T-cell (primary cell): ENCODE data around the gene PDPN. TPM values are rescaled to one million over a fixed set of nuclear protein-coding genes. Genes with fewer than 3 reads are reported as not detected.

Experiments
- ATAC-seq, 4 experiments: fragments of 200-7000 bp in 3 of 4; fragments of 150-1000 bp in 1 of 4; cut with Tn5 transposase; replicated peaks in 1 of 4; 1 replicate in 3 of 4; 2 replicates in 1 of 4; pipeline ENCODE4 v1.10.0; 2021; ENCODE audit warnings: moderate library complexity in 3 of 4, mild to moderate bottlenecking in 2 of 4, moderate number of reproducible peaks in 1 of 4
- CTCF ChIA-PET, 2 donors: fragments of 300-600 bp; sonication (Branson Sonifier 250); formaldehyde crosslinking; loops; one replicate each; lab custom pipeline; 2022; ENCODE audit warnings: antibody characterized with exemption in 2 of 2; lab: Charles Lee
- POLR2A ChIA-PET, 2 donors: fragments of 300-600 bp; sonication (Branson Sonifier 250); formaldehyde crosslinking; loops; one replicate each; lab custom pipeline; 2022; ENCODE audit warnings: antibody characterized with exemption in 2 of 2; lab: Charles Lee
- DNase-seq, 35 experiments: peaks; one replicate each; pipeline versions ENCODE4 v3.0.0 to v3.0.0-alpha.2; 2013 to 2023
- H3K27ac ChIP-seq: one replicate; pipeline ENCODE4 v1.5.1; 2013; ENCODE audit warnings: low read length
- H3K27me3 ChIP-seq, 2 experiments: replicated peaks in 1 of 2; 1 replicate in 1 of 2; 2 replicates in 1 of 2; pipeline versions ENCODE4 v1.6.1 to v1.7.0; 2013; ENCODE audit warnings: low read length in 1 of 2, mixed read lengths in 1 of 2; ENCODE audit not compliant: control insufficient read depth in 2 of 2, insufficient read depth in 2 of 2; ENCODE audit errors: extremely low read depth in 1 of 2
- H3K36me3 ChIP-seq, 2 donors: 1 replicate in 1 of 2; 2 replicates in 1 of 2; pipeline versions ENCODE4 v1.6.1 to v1.7.0; 2013; ENCODE audit warnings: low read length in 1 of 2; ENCODE audit not compliant: control insufficient read depth in 2 of 2, insufficient read depth in 1 of 2; ENCODE audit errors: extremely low read depth in 1 of 2
- H3K4me1 ChIP-seq, 2 experiments: 1 replicate in 1 of 2; 2 replicates in 1 of 2; pipeline versions ENCODE4 v1.6.1 to v1.7.0; 2013; ENCODE audit warnings: low read length in 2 of 2, mixed read lengths in 1 of 2; ENCODE audit not compliant: insufficient read depth in 2 of 2, control insufficient read depth in 1 of 2; ENCODE audit errors: extremely low read depth in 1 of 2
- H3K4me3 ChIP-seq, 2 donors: 1 replicate in 1 of 2; 2 replicates in 1 of 2; pipeline versions ENCODE4 v1.5.1 to v1.7.0; 2013; ENCODE audit warnings: mild to moderate bottlenecking in 2 of 2, low read length in 1 of 2, moderate library complexity in 1 of 2; ENCODE audit not compliant: control insufficient read depth in 1 of 2; ENCODE audit errors: extremely low read depth in 1 of 2
- H3K9me3 ChIP-seq: 2 replicates; pipeline ENCODE4 v1.7.0; 2013
- H3K27ac Mint-ChIP-seq, 2 donors: one replicate each; pipeline ENCODE4 v1.8.0; 2020 to 2021; ENCODE audit warnings: mild to moderate bottlenecking in 2 of 2, mixed read lengths in 2 of 2
- H3K27me3 Mint-ChIP-seq, 2 donors: one replicate each; pipeline ENCODE4 v1.8.0; 2021 to 2022; ENCODE audit warnings: mixed read lengths in 2 of 2
- H3K36me3 Mint-ChIP-seq: one replicate; pipeline ENCODE4 v1.8.0; 2021; ENCODE audit warnings: mixed read lengths
- H3K4me1 Mint-ChIP-seq, 3 donors: one replicate each; pipeline ENCODE4 v1.8.0; 2020 to 2022; ENCODE audit warnings: mixed read lengths in 3 of 3, mild to moderate bottlenecking in 1 of 3
- H3K4me3 Mint-ChIP-seq, 3 donors: one replicate each; pipeline ENCODE4 v1.8.0; 2020 to 2022; ENCODE audit warnings: mild to moderate bottlenecking in 3 of 3, mixed read lengths in 3 of 3, moderate library complexity in 3 of 3
- H3K9me3 Mint-ChIP-seq, 3 donors: one replicate each; pipeline ENCODE4 v1.8.0; 2020 to 2022; ENCODE audit warnings: mixed read lengths in 3 of 3
- WGBS: methylation state at CpG from one replicate; pipeline ENCODE4 v1.1.5; 2013; ENCODE audit warnings: missing lambda C conversion rate; ENCODE audit not compliant: insufficient coverage; 5-methylcytosine and 5-hydroxymethylcytosine counted together
- total RNA-seq, 35 experiments: library from RNA in 6 of 35; stranded (reverse) in 6 of 35; fragments of 120-200 nt in 1 of 35; gene quantifications; one replicate each; pipeline versions ENCODE4 v1.2.1 to v1.2.4 and lab custom pipeline; 2013 to 2026

Gene PDPN
- total RNA-seq, 5 donors from 2014 or later (not counting 1 experiment from before 2014, with no cell fraction given) = 0.61 TPM; not detected in 4

DNA sequence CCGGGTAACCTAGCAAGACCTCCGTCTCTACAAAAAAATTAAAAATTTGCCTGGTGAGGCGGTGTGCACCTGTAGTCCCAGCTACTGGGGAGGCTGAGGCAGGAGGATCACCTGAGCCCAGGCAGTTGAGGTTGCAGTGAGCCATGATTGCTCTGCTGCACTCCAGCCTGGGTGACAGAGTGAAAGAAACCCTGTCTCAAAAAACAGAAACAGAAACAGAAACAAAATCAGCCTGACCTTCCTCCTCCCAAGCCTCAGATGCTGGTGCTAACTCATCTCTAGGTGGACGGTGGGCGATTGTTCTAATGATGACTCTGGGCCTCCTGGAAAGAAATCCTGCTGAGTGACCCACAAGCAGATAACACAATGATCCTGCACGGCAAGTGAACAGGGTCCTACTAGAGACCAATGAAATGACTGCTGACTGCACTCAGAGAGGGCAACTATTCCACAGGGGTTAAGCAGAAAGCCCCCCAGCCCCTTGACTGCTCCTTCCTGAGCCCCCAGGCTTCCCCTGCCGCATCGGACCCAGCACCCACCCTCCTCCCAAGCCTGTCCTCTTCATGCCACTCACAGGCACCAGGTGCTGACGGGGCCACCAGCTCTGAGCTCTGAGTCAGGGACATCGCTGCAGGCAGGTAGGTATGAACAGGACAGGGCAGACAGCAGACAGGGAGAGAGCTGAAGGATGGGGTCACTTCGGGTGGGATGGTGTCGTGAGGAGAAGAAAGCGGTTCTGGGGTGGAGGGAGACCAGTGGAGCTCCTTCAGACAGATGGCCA, 42.0 kb upstream of the PDPN start:
- H3K4me1 Mint-ChIP-seq = no peaks in the 10 kb centered on the region
- no peaks in the 10 kb centered on the region for H3K36me3 Mint-ChIP-seq
- no peak overlapping the region for H3K4me3 ChIP-seq
- DNase-seq = no peak
- no peak overlapping the region for H3K4me3 Mint-ChIP-seq
- H3K27me3 ChIP-seq = peaks cover 0 to 10% of the 10 kb centered on the region in 2 experiments
- no peak overlapping the region for H3K27ac ChIP-seq
- ChIA-PET POLR2A (no interaction called here), CTCF (no interaction called here)
- H3K4me1 ChIP-seq = no peaks in the 10 kb centered on the region
- no peaks in the 10 kb centered on the region for H3K36me3 ChIP-seq
- peaks cover 7 to 9% of the 10 kb centered on the region in 2 donors for H3K27me3 Mint-ChIP-seq
- 85% methylated on average over 12 of the region's 13 CpGs for WGBS
- ATAC-seq = no peak
- H3K9me3 Mint-ChIP-seq = no peaks in the 10 kb centered on the region
- no peak overlapping the region for H3K27ac Mint-ChIP-seq
- no peaks in the 10 kb centered on the region for H3K9me3 ChIP-seq

GRCh38 chr1:13543451-13544220, 40.0 kb upstream of the PDPN start:
- Histone ChIP-seq H3K27me3 (peaks cover 0 to 14% of the 10 kb centered on the region in 2 experiments), H3K27ac (no peak overlapping the region), H3K4me1 (no peaks in the 10 kb centered on the region), H3K36me3 (no peaks in the 10 kb centered on the region), H3K9me3 (no peaks in the 10 kb centered on the region), H3K4me3 (no peak overlapping the region)
- DNase-seq (no peak), ATAC-seq (no peak)
- H3K27ac Mint-ChIP-seq = no peak overlapping the region
- H3K36me3 Mint-ChIP-seq = no peaks in the 10 kb centered on the region
- no peaks in the 10 kb centered on the region for H3K4me1 Mint-ChIP-seq
- H3K27me3 Mint-ChIP-seq = peaks cover 13 to 17% of the 10 kb centered on the region in 2 donors
- no peaks in the 10 kb centered on the region for H3K9me3 Mint-ChIP-seq
- no peak overlapping the region for H3K4me3 Mint-ChIP-seq
- POLR2A ChIA-PET = no interaction called here
- CTCF ChIA-PET = interaction anchor here in 1 of 2 donors (0.6 kb wide), 1 partner anchor 485 kb away, joined by 3 read pairs; no protein-coding TSS in a partner anchor
- WGBS = 75% methylated on average over 14 of the region's 20 CpGs

DNA sequence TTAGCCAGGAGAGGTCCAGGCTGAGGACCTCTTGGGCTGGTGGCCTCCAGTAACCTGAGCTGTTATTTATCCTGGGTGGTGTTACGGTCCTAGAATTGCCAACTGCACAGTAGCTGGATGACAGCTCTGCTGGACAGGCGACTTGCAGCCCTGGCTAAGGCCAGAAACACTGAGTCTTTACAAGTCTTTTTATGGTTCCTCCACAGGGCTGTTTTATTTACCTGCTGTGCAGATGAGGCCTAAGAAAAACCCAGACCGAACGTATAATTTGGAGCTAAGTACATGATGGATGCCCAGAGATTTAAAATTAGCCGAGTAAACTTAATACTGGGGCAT, 39.4 kb upstream of the PDPN start:
- CTCF ChIA-PET = interaction anchor here in 1 of 2 donors (0.6 kb wide), 1 partner anchor 484 kb away, joined by 3 read pairs; no protein-coding TSS in a partner anchor
- H3K27ac ChIP-seq = no peak overlapping the region
- POLR2A ChIA-PET = no interaction called here
- H3K27me3 ChIP-seq = peaks cover 0 to 14% of the 10 kb centered on the region in 2 experiments
- H3K9me3 ChIP-seq = no peaks in the 10 kb centered on the region
- WGBS = 74% methylated on average over 4 of the region's 5 CpGs
- H3K4me1 ChIP-seq = no peaks in the 10 kb centered on the region
- peaks cover 17% of the 10 kb centered on the region in 2 donors for H3K27me3 Mint-ChIP-seq
- no peak overlapping the region for H3K4me3 Mint-ChIP-seq
- no peaks in the 10 kb centered on the region for H3K36me3 Mint-ChIP-seq
- H3K4me3 ChIP-seq = no peak overlapping the region
- no peak overlapping the region for H3K27ac Mint-ChIP-seq
- H3K36me3 ChIP-seq = no peaks in the 10 kb centered on the region
- ATAC-seq = no peak
- DNase-seq = no peak
- H3K9me3 Mint-ChIP-seq = no peaks in the 10 kb centered on the region
- no peaks in the 10 kb centered on the region for H3K4me1 Mint-ChIP-seq

GRCh38 chr1:13546791-13547190, 36.8 kb upstream of the PDPN start:
- H3K27me3 ChIP-seq = peaks cover 0 to 10% of the 10 kb centered on the region in 2 experiments
- no CpG with 5 or more reads among the region's 3 CpGs for WGBS
- no peak overlapping the region for H3K27ac ChIP-seq
- H3K9me3 Mint-ChIP-seq = no peaks in the 10 kb centered on the region
- DNase-seq = no peak
- no peaks in the 10 kb centered on the region for H3K36me3 ChIP-seq
- CTCF ChIA-PET = no interaction called here
- no peaks in the 10 kb centered on the region for H3K9me3 ChIP-seq
- H3K27ac Mint-ChIP-seq = no peak overlapping the region
- H3K4me1 ChIP-seq = no peaks in the 10 kb centered on the region
- no peak overlapping the region for H3K4me3 Mint-ChIP-seq
- H3K36me3 Mint-ChIP-seq = no peaks in the 10 kb centered on the region
- H3K4me3 ChIP-seq = no peak overlapping the region
- ATAC-seq = no peak
- POLR2A ChIA-PET = no interaction called here
- H3K4me1 Mint-ChIP-seq = no peaks in the 10 kb centered on the region
- peaks cover 13 to 20% of the 10 kb centered on the region in 2 donors for H3K27me3 Mint-ChIP-seq

DNA sequence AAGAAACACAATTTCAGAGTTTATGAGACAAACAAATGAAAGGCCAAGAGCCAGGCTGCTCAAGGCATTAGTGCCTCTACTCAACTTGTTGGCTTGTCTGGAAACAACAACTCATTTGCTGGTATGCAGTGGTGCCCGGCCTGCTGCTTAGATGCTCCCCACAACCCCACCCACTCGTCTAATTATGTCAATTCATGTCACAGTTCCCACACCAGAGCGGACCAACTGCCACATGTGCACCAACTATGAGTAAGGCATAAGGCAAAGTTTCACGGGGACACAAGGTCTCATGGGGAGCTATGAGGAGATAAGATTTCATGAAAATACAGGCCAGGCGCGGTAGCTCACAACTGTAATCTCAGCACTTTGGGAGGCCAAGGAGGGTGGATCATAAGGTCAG, 35.4 kb upstream of the PDPN start:
- Histone ChIP-seq H3K27me3 (peaks cover 0 to 9% of the 10 kb centered on the region in 2 experiments), H3K27ac (no peak overlapping the region), H3K4me3 (no peak overlapping the region), H3K4me1 (no peaks in the 10 kb centered on the region), H3K36me3 (no peaks in the 10 kb centered on the region), H3K9me3 (no peaks in the 10 kb centered on the region)
- Mint-ChIP-seq H3K27me3 (peaks cover 13 to 20% of the 10 kb centered on the region in 2 donors), H3K4me1 (no peaks in the 10 kb centered on the region), H3K27ac (no peak overlapping the region), H3K9me3 (no peaks in the 10 kb centered on the region), H3K36me3 (no peaks in the 10 kb centered on the region), H3K4me3 (no peak overlapping the region)
- no peak for ATAC-seq
- WGBS = no CpG with 5 or more reads among the region's 6 CpGs
- ChIA-PET CTCF (no interaction called here), POLR2A (no interaction called here)
- DNase-seq = no peak

DNA sequence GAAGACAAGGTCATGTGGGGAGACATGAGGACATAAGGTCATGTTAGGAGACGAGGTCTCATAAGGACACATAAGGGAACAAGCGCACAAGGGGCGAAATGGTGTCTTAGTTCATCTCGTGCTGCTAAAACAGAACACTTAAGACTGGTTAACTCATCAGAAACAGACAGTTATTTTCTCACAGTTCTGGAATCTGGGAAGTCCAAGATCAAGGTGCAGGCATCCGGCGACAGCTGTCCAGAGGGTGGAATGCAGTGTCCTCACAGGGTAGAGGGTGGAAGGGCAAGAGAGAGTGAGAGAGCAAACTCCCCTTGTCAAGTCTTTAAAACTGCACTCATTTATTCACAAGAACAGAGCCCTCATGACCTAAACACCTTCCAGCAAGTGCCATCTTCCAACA, 34.6 kb upstream of the PDPN start:
- Mint-ChIP-seq H3K27ac (no peak overlapping the region), H3K4me1 (no peaks in the 10 kb centered on the region), H3K4me3 (no peak overlapping the region), H3K9me3 (no peaks in the 10 kb centered on the region), H3K36me3 (no peaks in the 10 kb centered on the region), H3K27me3 (peaks cover 13 to 20% of the 10 kb centered on the region in 2 donors)
- no peak for ATAC-seq
- Histone ChIP-seq H3K4me3 (no peak overlapping the region), H3K27ac (no peak overlapping the region), H3K27me3 (peaks cover 0 to 6% of the 10 kb centered on the region in 2 experiments), H3K9me3 (no peaks in the 10 kb centered on the region), H3K36me3 (no peaks in the 10 kb centered on the region), H3K4me1 (no peaks in the 10 kb centered on the region)
- ChIA-PET CTCF (no interaction called here), POLR2A (no interaction called here)
- no peak for DNase-seq
- 71% methylated on average over 3 of the region's 6 CpGs for WGBS
